GM19328 (cell line): Measurements from ENCODE around the gene JPH3.

Experiments
- ATAC-seq: cut with Tn5 transposase; IDR thresholded peaks from one replicate; pipeline ENCODE4 v1.9.1; 2021; ENCODE audit warnings: mild to moderate bottlenecking, moderate library complexity; ENCODE audit not compliant: unreplicated experiment

Gene JPH3

DNA sequence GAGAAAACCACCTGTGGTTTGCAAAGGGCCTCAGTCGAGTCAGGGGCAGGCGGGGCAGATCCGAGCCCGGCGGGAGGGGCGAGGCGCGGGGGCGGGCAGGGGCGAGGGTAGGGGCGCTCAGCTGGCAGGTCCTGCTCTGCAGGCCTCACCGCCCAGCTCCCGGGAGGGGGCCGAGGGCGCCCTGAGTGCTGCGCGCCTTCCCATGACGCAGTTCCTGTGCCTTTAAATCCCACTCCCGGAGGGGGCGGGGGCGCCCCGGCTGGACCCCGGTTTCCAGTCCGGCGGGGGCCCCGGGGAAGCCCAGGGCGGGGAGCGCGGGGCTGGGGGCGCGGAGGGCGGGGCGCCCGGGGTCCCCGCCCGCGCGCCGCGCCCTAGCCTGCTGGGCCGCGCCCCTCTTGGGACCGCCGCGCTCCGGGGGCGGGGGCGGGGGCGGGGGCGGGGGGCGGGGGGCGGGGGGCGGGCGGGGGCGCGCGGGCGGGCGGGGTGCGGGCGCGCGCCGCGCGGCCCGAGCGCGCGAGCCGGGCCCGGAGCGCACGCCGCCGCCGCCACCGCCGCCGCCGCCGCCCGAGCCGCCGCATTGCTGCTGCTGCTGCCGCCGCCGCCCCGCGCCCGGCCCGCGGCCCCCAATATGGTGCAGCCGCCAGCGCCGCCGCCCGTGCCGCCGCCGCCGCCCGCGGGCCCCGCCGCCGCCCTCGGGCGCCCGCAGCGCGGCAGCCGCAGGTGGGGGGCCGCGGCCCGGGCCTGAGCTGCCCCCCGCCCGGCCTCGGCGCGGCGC, at the start of gene JPH3:
JPH3 (plus strand) TSS at position 508 of the 775 bp plus-strand sequence. CDS start 639 bp downstream, outside the sequence.
- no peak for ATAC-seq

DNA sequence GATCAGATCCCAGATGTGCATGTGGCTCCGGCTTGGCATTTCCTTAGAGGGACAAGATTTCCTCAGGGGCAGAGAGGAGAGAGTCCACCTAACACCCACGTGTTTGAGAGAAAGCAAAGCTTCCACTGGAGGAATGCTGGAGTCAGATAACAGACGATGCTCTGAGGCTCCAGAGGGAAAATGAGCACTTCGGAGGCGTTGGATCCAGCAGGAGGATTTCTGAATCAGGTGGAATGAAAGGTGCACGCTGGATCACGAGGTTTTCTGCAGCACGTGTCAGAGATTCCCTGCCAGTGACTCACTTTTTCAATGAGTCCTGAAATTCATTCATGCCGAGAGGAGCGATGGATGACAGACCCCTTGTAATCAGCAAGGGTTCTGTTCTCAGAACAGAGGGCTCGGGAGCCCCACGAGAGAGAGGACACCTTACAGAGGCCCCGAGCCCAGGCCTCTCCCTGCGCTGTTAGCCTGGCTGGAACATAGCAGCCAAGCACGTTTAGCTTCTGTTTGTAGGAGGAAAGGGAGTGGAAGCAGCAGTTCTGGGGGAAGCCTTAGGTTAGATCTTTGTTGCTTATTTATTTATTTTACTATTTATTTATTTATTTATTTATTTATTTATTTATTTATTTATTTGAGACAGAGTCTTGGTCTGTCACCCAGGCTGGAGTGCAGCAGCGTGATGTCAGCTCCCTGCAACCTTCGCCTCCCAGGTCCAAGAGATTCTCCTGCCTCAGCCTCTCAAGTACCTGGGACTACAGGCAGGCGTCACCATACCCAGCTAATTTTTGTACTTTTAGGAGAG, 49.3 kb upstream of the JPH3 start:
- no peak for ATAC-seq

DNA sequence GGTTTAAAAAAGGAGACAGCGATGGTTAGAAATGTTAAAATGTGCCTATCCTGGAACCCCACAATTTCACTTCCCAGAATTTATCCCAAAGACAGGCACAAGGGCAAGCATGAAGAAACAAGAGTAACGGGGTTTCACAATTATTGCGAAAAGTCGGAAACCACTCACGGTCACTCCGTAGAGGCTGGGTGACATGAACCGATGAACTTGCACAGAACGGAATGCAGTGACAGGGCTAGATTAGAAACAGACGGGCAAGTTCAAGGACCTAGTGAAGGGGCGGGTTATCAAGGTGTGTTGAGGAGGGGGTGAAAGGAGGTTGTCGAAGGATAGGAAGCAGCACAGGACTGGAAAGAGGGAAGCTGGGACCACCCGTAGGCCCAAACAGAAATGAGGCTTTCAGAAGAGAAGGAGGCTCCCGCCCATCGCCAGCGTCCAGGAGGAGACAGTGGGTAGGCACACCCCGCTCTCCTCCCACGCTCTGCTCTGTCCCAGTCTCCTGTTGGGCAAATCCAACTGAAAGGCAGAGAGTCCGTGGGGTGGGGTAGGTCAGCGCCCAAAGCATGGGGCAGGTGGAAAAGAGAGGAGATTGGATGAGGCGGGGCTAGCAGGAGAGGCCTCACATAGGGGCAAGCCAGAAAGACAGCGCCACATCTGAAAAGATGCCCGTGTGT, 47.4 kb upstream of the JPH3 start:
- ATAC-seq = no peak

- ATAC-seq = no peak
These were observed 46.7 kb upstream of the JPH3 start for GRCh38 chr16:87555647-87556046.

DNA sequence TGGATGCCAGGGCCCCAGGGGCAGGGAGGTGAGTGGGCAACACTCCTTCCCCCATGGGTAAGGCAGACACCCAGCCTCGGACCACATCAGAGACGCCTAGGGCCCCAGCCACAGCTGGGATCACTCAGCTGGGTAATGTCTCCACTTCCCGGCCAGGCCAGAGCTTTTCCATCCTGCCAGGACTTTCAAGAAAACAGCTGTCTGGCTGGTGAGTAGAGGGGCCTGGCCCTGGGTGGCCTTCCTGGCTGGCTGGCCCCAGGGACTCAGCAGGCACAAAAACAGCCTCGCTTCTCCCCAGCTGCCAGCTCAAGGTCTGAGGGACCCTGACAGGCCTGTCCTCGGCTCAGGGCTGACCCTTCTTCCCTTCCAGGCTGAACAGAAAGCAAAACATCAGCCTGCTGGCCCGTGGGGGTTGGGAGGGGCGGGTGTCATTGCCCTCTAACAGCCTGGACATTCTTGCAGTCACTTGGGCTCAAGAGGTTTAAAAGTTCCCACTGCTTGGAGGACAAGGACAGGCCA, 45.3 kb upstream of the JPH3 start:
- no peak for ATAC-seq

- no peak for ATAC-seq
These were observed 43.6 kb upstream of the JPH3 start for GRCh38 chr16:87558682-87559081.

GRCh38 chr16:87559945-87560344, 42.4 kb upstream of the JPH3 start:
- no peak for ATAC-seq

GRCh38 chr16:87560428-87561199, 41.7 kb upstream of the JPH3 start:
- ATAC-seq = no peak

DNA sequence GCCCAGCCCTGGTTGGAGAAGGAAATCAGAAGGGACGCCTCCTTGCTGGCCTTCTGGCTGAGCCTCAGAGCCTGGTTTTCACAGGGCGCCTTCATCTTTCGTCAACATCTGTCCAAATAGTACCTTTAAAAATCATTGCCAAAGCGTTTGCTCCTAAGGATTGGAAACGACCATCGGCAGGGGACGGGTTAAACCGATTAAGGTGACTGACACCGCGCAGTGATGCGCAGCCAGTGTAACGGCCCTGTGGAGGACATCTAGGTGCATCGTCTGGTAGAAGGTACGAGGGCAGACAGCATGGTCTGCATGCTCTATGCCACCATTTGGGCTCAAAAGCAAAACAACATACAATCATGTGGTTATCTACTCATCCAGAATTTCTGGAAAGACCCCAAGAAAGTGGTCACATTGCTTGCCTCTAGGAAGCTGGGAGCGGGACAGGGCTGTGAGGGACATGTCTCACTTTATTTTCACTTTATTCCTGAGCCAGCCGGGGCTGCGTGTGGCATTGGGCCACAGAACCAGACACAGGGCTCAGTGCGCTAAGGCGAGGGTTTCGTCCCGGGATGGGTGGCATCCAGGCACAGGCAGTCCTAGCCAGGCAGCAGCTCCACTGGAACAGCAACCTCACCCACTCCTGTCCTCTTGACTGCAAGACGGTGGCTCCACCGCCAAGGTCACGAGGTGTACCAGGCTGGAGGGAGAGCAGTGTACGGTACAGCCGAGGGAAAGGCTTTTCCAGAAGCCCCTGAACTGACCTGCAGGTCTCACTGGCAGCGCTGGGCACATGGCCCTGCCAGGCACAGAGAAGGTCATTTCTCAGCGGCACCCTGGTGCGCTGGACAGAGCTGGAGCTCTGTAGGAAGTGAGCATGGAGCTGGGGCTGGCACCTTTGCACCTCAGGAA, 40.9 kb upstream of the JPH3 start:
- no peak for ATAC-seq

GRCh38 chr16:87562201-87562600, 40.1 kb upstream of the JPH3 start:
- ATAC-seq = no peak

DNA sequence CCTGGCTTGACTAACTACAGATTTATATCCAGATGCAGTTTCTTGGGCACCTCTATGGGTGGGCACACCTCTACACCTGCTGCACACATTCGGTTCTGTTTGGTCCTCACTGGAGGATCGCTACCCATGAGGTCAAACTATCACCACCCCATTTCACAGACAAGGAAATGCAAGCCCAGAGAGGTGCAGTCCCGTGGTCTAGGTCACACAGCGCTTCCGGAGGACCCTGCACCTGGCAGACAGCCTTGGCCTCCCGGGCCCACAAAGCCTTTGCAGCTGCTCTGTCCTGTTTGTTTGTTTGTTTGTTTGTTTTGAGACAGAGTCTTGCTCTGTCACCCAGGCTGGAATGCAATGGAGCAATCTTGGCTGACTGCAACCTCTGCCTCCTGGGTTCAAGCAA, 39.3 kb upstream of the JPH3 start:
- no peak for ATAC-seq

DNA sequence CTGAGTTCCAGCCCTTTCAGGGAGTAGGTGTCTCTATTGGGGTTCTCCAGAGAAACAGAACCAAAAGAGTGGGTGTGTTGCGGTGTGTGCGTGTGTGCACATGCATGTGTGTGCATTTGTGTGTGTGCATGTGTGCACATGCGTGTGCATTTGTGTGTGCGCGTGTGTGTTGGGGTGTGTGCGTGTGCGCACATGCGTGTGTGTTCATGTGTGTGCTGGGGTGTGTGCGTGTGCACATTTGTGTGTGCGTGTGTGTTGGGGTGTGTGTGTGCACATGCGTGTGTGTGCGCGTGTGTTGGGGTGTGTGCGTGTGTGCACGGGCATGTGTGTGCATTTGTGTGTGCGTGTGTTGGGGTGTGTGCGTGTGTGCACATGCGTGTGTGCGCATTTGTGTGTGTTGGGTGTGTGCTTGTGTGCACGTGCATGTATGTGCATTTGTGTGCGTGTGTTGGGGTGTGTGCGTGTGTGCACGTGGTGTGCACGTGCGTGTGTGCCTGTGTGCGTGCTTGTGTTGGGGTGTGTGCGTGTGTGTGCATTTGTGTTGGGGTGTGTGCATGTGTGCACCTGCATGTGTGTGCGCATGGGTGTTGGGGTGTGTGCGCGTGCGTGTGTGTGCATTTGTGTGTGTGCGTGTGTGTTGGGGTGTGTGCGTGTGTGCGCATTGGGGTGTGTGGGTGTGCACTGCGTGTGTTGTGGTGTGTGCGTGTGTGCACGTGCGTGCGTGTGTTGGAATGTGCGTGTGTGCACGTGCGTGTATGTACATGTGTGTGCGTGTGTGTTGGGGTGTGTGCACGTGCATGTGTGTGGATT, 38.4 kb upstream of the JPH3 start:
- no peak for ATAC-seq

- no peak for ATAC-seq
These were observed 37.9 kb upstream of the JPH3 start for GRCh38 chr16:87564524-87564778.

DNA sequence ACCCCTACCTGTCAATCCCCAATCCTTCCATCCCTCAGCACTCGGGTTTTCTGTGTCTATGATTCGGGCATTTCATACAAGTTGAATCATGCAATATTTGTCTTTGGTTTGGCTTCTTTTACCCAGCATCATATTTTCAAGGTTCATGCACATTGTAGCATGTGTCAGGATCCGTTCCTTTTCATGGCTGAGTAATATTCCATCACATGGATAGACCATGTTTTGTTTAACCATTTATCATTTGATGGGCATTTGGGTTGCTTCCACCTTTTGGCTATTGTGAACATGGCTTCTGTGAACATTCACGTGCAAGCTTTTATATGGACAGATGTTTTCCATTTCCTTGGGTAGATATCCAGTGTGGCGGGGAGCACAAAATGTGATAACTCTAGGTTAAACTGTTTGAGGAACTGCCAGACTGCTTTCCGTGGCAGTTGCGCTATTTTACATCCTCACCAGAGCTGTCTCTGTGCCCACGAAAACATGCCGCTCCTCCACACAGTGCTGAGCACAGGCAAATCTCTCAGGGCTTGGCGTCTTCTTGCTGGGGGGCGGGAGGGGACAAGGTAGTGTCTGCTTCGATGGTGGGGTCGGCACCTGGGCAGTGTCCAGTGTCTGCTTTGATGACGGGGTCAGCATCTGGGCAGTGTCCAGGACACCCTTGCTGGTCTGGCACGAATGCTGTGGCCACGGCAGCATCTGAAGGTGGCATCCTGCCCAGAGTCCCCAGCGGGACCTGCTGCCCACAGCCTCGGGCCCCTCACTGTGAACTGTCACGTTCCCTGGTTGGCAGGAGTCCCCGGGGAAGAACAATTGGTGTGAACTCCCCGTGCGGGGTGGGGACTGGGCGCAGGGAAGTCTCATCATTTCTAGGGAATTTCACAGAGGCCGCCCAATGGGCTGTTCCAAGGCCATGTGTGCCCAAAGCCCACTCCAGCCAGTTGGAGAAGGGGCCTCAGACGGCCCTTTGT, 32.4 kb upstream of the JPH3 start:
- no peak for ATAC-seq

GRCh38 chr16:87570572-87570937, 31.8 kb upstream of the JPH3 start:
- no peak for ATAC-seq

DNA sequence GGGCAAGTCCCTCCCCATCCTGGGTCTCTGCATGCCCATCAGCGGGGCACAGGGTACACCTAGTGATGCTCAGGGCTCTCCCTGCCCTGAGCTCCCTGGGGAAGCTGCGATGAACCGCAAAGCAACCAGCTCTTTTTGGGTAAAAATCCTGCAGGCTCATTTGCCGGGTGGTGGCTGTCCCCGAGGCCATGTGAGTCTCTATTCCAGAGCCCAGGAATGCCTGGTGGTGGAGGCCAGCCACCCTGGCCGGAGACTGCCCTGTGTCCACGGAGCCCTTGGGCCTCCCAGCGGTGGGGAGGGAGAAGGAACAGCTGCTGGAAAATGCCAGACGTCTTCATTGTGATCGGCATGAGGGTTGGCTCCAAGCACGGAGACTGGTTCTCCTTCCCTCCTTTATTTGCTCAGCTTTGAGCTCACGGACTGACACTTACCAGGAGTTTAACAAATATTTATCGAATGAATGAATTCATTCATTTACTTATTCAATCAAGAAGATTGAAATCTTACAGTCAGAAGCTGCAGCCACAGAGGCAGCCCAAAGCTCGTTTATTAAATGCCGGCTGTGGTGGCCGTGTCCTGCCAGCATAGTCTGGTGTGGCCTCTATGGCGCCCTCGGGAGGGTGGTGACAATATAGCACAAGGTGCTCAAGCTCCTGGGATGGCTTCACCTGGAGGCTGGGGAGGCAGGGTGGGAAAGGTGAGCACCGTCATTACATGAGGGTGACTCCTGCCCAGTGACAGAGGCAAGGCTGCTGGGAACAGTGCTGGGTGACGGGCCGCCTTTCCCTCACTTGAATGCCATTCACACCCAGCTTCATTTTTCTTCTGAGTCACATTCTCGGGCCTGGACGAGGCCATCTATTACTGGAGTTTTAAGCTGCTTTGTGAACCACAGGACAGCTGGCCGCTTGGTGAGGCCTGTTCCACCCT, 31.1 kb upstream of the JPH3 start:
- ATAC-seq = no peak

DNA sequence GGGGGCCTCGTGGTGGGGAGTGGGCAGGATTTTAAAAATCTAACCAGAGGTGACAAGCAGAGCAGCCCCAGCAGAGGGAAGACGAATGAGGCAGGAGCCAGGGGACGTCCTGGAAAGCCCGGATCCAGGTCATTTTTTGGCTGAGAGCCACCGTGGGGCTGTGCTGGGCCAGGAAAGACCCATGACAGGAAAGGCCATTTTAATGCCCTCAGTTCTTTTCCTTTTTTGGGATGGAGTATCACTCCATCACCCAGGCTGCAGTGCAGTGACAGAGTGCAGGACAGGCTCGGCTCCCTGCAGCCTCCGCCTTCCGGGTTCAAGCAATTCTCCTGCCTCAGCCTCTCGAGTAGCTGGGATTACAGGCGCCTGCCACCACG, 30.5 kb upstream of the JPH3 start:
- ATAC-seq = no peak
